ENCODE data around the gene TRIM9.

The TRIM9 gene

GRCh38 chr14:51073731-51074130, 21.2 kb downstream of the TRIM9 start:
- no peak overlapping the region for H3K9ac ChIP-seq (ENCODE audit: low read depth, low read length)
- no peak overlapping the region for H3K4me3 ChIP-seq (ENCODE audit: low read length)
- no peaks in the 10 kb centered on the region for H3K4me1 ChIP-seq (ENCODE audit: insufficient read depth, low read length)
- no peak overlapping the region for H3K27ac ChIP-seq (ENCODE audit: low read length)
- H3K9me3 ChIP-seq (ENCODE audit: insufficient read depth, low read depth, low read length) = no peaks in the 10 kb centered on the region
- no peaks in the 10 kb centered on the region for H3K36me3 ChIP-seq (ENCODE audit: insufficient read depth, low read depth, low read length)
- H3K27me3 ChIP-seq (ENCODE audit: insufficient read depth, low read length) = no peaks in the 10 kb centered on the region

- no peaks in the 10 kb centered on the region for H3K9me3 ChIP-seq (ENCODE audit: insufficient read depth, low read depth, low read length)
- no peak overlapping the region for H3K9ac ChIP-seq (ENCODE audit: low read depth, low read length)
- no peak overlapping the region for H3K4me3 ChIP-seq (ENCODE audit: low read length)
- no peak overlapping the region for H3K27ac ChIP-seq (ENCODE audit: low read length)
- no peaks in the 10 kb centered on the region for H3K27me3 ChIP-seq (ENCODE audit: insufficient read depth, low read length)
- no peaks in the 10 kb centered on the region for H3K36me3 ChIP-seq (ENCODE audit: insufficient read depth, low read depth, low read length)
- no peaks in the 10 kb centered on the region for H3K4me1 ChIP-seq (ENCODE audit: insufficient read depth, low read length)
Observed at GRCh38 chr14:51072976-51073375, 21.9 kb downstream of the TRIM9 start.

GRCh38 chr14:51071857-51072256, 23.0 kb downstream of the TRIM9 start:
- Histone ChIP-seq H3K9ac (ENCODE audit: low read depth, low read length) (no peak overlapping the region), H3K4me1 (ENCODE audit: insufficient read depth, low read length) (no peaks in the 10 kb centered on the region), H3K9me3 (ENCODE audit: insufficient read depth, low read depth, low read length) (no peaks in the 10 kb centered on the region), H3K27me3 (ENCODE audit: insufficient read depth, low read length) (no peaks in the 10 kb centered on the region), H3K27ac (ENCODE audit: low read length) (no peak overlapping the region), H3K36me3 (ENCODE audit: insufficient read depth, low read depth, low read length) (no peaks in the 10 kb centered on the region), H3K4me3 (ENCODE audit: low read length) (no peak overlapping the region)

DNA sequence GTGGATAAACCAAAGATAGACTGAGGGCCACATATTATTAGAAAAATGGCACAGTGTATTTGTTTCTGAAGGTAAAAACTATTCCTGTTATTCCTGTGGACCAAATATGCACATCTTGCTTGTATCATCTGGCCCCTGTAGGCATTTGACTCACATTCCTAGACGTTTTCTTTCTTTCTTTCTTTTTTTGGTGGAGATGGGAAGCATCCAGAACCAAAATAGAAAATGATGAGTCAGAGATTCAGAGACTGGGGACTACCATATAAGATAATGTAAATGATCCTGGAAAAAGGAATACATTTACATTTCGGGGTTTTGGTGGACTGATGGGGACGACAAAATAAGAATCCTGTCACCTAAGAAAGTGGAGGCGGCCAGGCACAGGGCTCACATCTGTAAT, 24.2 kb downstream of the TRIM9 start:
- Histone ChIP-seq H3K9ac (ENCODE audit: low read depth, low read length) (no peak overlapping the region), H3K4me3 (ENCODE audit: low read length) (no peak overlapping the region), H3K36me3 (ENCODE audit: insufficient read depth, low read depth, low read length) (no peaks in the 10 kb centered on the region), H3K9me3 (ENCODE audit: insufficient read depth, low read depth, low read length) (no peaks in the 10 kb centered on the region), H3K27ac (ENCODE audit: low read length) (no peak overlapping the region), H3K27me3 (ENCODE audit: insufficient read depth, low read length) (no peaks in the 10 kb centered on the region), H3K4me1 (ENCODE audit: insufficient read depth, low read length) (no peaks in the 10 kb centered on the region)

- Histone ChIP-seq H3K9me3 (ENCODE audit: insufficient read depth, low read depth, low read length) (no peaks in the 10 kb centered on the region), H3K4me1 (ENCODE audit: insufficient read depth, low read length) (no peaks in the 10 kb centered on the region), H3K4me3 (ENCODE audit: low read length) (no peak overlapping the region), H3K36me3 (ENCODE audit: insufficient read depth, low read depth, low read length) (no peaks in the 10 kb centered on the region), H3K9ac (ENCODE audit: low read depth, low read length) (no peak overlapping the region), H3K27me3 (ENCODE audit: insufficient read depth, low read length) (no peaks in the 10 kb centered on the region), H3K27ac (ENCODE audit: low read length) (no peak overlapping the region)
Observed at GRCh38 chr14:51069055-51069454, 25.9 kb downstream of the TRIM9 start.

- H3K9ac ChIP-seq (ENCODE audit: low read depth, low read length) = no peak overlapping the region
- H3K27me3 ChIP-seq (ENCODE audit: insufficient read depth, low read length) = no peaks in the 10 kb centered on the region
- no peaks in the 10 kb centered on the region for H3K36me3 ChIP-seq (ENCODE audit: insufficient read depth, low read depth, low read length)
- H3K9me3 ChIP-seq (ENCODE audit: insufficient read depth, low read depth, low read length) = no peaks in the 10 kb centered on the region
- H3K27ac ChIP-seq (ENCODE audit: low read length) = no peak overlapping the region
- no peak overlapping the region for H3K4me3 ChIP-seq (ENCODE audit: low read length)
- H3K4me1 ChIP-seq (ENCODE audit: insufficient read depth, low read length) = no peaks in the 10 kb centered on the region
Observed at GRCh38 chr14:51068268-51068667, 26.6 kb downstream of the TRIM9 start.

DNA sequence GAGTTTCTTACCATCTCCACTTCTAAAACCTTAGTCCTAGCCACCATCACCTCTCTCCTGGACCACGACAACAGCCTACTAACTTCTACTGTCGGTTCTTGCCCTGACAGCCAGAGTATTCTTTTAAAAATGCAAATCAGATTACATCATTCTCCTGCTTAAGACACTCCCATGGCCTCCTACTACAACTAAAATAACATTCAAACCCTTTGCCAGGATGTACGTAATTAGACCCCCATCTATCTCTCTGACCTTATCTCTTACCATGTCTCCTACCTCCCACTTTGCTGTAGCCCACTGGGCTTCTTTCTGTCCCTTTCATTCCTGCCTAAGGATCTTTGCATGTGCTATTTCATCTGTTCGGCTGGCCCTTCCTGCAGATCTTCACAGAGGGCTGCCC, 27.6 kb downstream of the TRIM9 start:
- no peak overlapping the region for H3K9ac ChIP-seq (ENCODE audit: low read depth, low read length)
- no peak overlapping the region for H3K4me3 ChIP-seq (ENCODE audit: low read length)
- no peaks in the 10 kb centered on the region for H3K9me3 ChIP-seq (ENCODE audit: insufficient read depth, low read depth, low read length)
- no peak overlapping the region for H3K27ac ChIP-seq (ENCODE audit: low read length)
- H3K4me1 ChIP-seq (ENCODE audit: insufficient read depth, low read length) = no peaks in the 10 kb centered on the region
- no peaks in the 10 kb centered on the region for H3K36me3 ChIP-seq (ENCODE audit: insufficient read depth, low read depth, low read length)
- no peaks in the 10 kb centered on the region for H3K27me3 ChIP-seq (ENCODE audit: insufficient read depth, low read length)

- Histone ChIP-seq H3K27ac (ENCODE audit: low read length) (no peak overlapping the region), H3K4me1 (ENCODE audit: insufficient read depth, low read length) (no peaks in the 10 kb centered on the region), H3K9ac (ENCODE audit: low read depth, low read length) (no peak overlapping the region), H3K9me3 (ENCODE audit: insufficient read depth, low read depth, low read length) (no peaks in the 10 kb centered on the region), H3K27me3 (ENCODE audit: insufficient read depth, low read length) (no peaks in the 10 kb centered on the region), H3K4me3 (ENCODE audit: low read length) (no peak overlapping the region), H3K36me3 (ENCODE audit: insufficient read depth, low read depth, low read length) (no peaks in the 10 kb centered on the region)
Observed at GRCh38 chr14:51066576-51066975, 28.3 kb downstream of the TRIM9 start.

DNA sequence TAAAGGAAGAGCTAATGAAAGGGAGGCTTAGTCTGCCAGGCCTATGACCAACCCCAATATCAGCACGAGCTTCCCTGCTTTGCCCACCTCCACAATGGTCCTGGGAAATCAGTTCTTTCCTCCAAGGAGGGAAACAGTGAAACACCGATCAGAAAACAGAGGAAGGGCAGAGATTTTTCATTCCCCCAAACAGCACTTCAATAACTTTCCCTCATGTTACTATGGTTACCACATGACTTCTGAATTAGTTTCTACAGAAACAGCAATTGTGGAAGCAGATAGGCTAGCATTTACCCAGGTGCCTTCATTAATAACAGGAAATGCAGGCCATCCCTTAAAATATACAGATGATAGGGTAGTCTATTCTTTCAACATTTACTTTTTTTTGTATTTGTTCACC, 35.9 kb downstream of the TRIM9 start:
- no peaks in the 10 kb centered on the region for H3K27me3 ChIP-seq (ENCODE audit: insufficient read depth, low read length)

GRCh38 chr14:51058382-51058781, 36.5 kb downstream of the TRIM9 start:
- Histone ChIP-seq H3K9me3 (ENCODE audit: insufficient read depth, low read depth, low read length) (no peaks in the 10 kb centered on the region), H3K4me1 (ENCODE audit: insufficient read depth, low read length) (no peaks in the 10 kb centered on the region), H3K27me3 (ENCODE audit: insufficient read depth, low read length) (no peaks in the 10 kb centered on the region), H3K36me3 (ENCODE audit: insufficient read depth, low read depth, low read length) (no peaks in the 10 kb centered on the region), H3K27ac (ENCODE audit: low read length) (no peak overlapping the region), H3K4me3 (ENCODE audit: low read length) (no peak overlapping the region), H3K9ac (ENCODE audit: low read depth, low read length) (no peak overlapping the region)

More for the DNA sequence above, 35.9 kb downstream of the TRIM9 start:
- no peak overlapping the region for H3K4me3 ChIP-seq (ENCODE audit: low read length)
- no peaks in the 10 kb centered on the region for H3K9me3 ChIP-seq (ENCODE audit: insufficient read depth, low read depth, low read length)
- no peak overlapping the region for H3K9ac ChIP-seq (ENCODE audit: low read depth, low read length)
- H3K4me1 ChIP-seq (ENCODE audit: insufficient read depth, low read length) = no peaks in the 10 kb centered on the region
- H3K27ac ChIP-seq (ENCODE audit: low read length) = no peak overlapping the region
- no peaks in the 10 kb centered on the region for H3K36me3 ChIP-seq (ENCODE audit: insufficient read depth, low read depth, low read length)

DNA sequence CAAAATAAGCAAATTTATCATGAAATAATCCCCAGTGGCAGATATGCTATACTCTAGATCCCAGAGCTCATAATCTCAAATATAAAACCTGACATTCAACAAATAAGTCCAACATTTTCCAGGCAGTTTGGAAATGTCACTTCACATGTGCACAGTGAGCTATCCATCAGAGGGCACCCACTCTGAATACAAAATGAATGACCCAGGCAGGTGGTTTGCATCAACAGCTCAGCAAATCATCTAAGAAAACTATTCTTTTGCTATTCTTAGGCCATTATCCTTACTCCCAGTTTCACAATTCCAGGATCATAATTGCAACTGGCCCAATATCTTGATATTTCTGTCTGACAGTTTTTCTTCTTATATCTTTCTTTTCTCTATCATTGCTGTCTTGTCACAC, 38.5 kb downstream of the TRIM9 start:
- Histone ChIP-seq H3K4me3 (ENCODE audit: low read length) (no peak overlapping the region), H3K4me1 (ENCODE audit: insufficient read depth, low read length) (no peaks in the 10 kb centered on the region), H3K9me3 (ENCODE audit: insufficient read depth, low read depth, low read length) (no peaks in the 10 kb centered on the region), H3K36me3 (ENCODE audit: insufficient read depth, low read depth, low read length) (no peaks in the 10 kb centered on the region), H3K9ac (ENCODE audit: low read depth, low read length) (no peak overlapping the region), H3K27me3 (ENCODE audit: insufficient read depth, low read length) (no peaks in the 10 kb centered on the region), H3K27ac (ENCODE audit: low read length) (no peak overlapping the region)

DNA sequence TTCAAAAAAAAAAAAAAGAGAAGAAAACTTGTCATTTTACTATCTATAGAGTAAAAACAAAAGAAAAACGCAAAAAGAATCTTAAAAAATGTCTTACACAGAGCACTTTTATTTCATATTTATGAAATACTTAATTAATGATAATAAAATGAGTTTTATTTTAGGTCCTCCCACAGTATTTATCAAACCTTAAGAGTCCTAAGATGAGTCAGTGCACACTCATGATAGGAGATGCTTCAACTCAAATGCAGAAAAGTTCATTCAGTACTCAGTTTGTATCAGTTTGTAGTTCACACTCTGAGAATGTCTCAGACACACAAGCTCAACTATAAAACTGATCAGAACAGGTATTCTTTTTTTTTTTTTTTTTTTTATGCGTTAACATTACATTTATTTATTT, 41.7 kb downstream of the TRIM9 start:
- no peak overlapping the region for H3K27ac ChIP-seq (ENCODE audit: low read length)
- H3K4me1 ChIP-seq (ENCODE audit: insufficient read depth, low read length) = no peaks in the 10 kb centered on the region
- no peak overlapping the region for H3K9ac ChIP-seq (ENCODE audit: low read depth, low read length)
- no peaks in the 10 kb centered on the region for H3K36me3 ChIP-seq (ENCODE audit: insufficient read depth, low read depth, low read length)
- H3K27me3 ChIP-seq (ENCODE audit: insufficient read depth, low read length) = no peaks in the 10 kb centered on the region
- no peaks in the 10 kb centered on the region for H3K9me3 ChIP-seq (ENCODE audit: insufficient read depth, low read depth, low read length)
- no peak overlapping the region for H3K4me3 ChIP-seq (ENCODE audit: low read length)

DNA sequence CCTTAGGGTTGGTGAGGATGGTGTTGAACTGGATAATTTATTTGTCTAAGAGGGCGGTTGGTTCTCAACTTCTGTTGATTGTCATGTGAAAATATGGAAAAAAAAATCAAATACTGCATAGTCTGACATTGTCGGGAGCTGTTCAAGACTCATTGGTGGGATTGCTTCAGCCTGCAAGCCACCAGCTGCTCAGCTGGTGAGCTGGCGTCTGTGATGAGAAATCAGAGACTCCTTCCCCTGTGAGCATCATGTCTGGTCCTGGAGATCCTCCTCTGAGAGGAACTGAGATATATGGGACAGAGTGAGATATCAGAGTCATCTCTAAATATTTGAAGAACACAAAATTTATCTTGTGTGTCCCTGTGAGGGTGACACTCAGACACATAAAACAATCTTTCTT, 49.9 kb downstream of the TRIM9 start:
- Histone ChIP-seq H3K27me3 (ENCODE audit: insufficient read depth, low read length) (no peaks in the 10 kb centered on the region), H3K4me1 (ENCODE audit: insufficient read depth, low read length) (peaks cover 13% of the 10 kb centered on the region)

More for the DNA sequence above, 49.9 kb downstream of the TRIM9 start:
- Histone ChIP-seq H3K27ac (ENCODE audit: low read length) (no peak overlapping the region), H3K36me3 (ENCODE audit: insufficient read depth, low read depth, low read length) (no peaks in the 10 kb centered on the region), H3K9ac (ENCODE audit: low read depth, low read length) (no peak overlapping the region), H3K4me3 (ENCODE audit: low read length) (no peak overlapping the region), H3K9me3 (ENCODE audit: insufficient read depth, low read depth, low read length) (no peaks in the 10 kb centered on the region)
